K562 (cell line): Measurements from ENCODE around the gene ROBO2. TPM values are rescaled to one million over a fixed set of nuclear protein-coding genes. Genes with fewer than 3 reads are reported as not detected.

Experiments used
- E2F3 ChIP-seq: fragments of 250-450 bp; sonication (Bioruptor Pico); IDR thresholded peaks from 2 replicates; pipeline ENCODE4 v1.4.0; 2020; ENCODE audit warnings: mild to moderate bottlenecking
- GABPB2 ChIP-seq: fragments of 250-450 bp; sonication (Bioruptor Pico); conservative IDR thresholded peaks from 2 replicates; pipeline ENCODE4 v1.5.1; 2021; ENCODE audit warnings: mild to moderate bottlenecking
- HOXB6 ChIP-seq: fragments of 250-450 bp; sonication (Bioruptor Pico); IDR thresholded peaks from 2 replicates; pipeline ENCODE4 v1.5.1; 2022; ENCODE audit warnings: mild to moderate bottlenecking, borderline replicate concordance
- NELFE ChIP-seq: IDR thresholded peaks from 2 replicates; pipeline ENCODE4 v1.6.1; 2011; ENCODE audit warnings: mild to moderate bottlenecking; ENCODE audit not compliant: insufficient read depth, insufficient read length
- SNRNP70 ChIP-seq: fragments of 200-400 bp; formaldehyde crosslinking; optimal IDR thresholded peaks from 2 replicates; pipeline ENCODE3; 2017; ENCODE audit warnings: low read depth, low read length
- TRIM25 ChIP-seq: fragments of 450-650 bp; IDR thresholded peaks from 2 replicates; pipeline ENCODE4 v1.7.0; 2016; ENCODE audit warnings: borderline replicate concordance
- polyA plus RNA-seq, 8 experiments: library from polyadenylated mRNA; depleted of rRNA in 4 of 8; stranded (reverse) in 5 of 8; unstranded in 3 of 8; fragments of >200 nt; fragmentation: Nextera tagmentation in 2 of 8; fragmentation: Illumina TruSeq in 1 of 8; extraction: Ambion mirVana in 2 of 8; extraction: Trizol in 1 of 8; gene quantifications; 2 replicates each; pipeline versions ENCODE4 v1.2.1 to v1.2.3, GENCODE V29; 2011 to 2014; ENCODE audit warnings: inconsistent platforms in 1 of 8, missing spikeins in 1 of 8
- total RNA-seq, 7 experiments: library from RNA; depleted of rRNA in 6 of 7; stranded (reverse); fragments of >200 nt in 6 of 7; fragmentation: Illumina TruSeq in 2 of 7; extraction: Trizol in 2 of 7; gene quantifications; 2 replicates each; pipeline versions ENCODE4 v1.2.1 to v1.2.3, GENCODE V29; 2011 to 2021; ENCODE audit warnings: low replicate concordance in 1 of 7
- TF ChIP-seq, protein P1 (sequence below): fragments of 250-450 bp; sonication (Bioruptor Pico); IDR thresholded peaks from 2 replicates; pipeline ENCODE4 v1.4.0; 2020; ENCODE audit warnings: mild to moderate bottlenecking, moderate library complexity, borderline replicate concordance
- TF ChIP-seq, protein P2 (sequence below): fragments of 250-450 bp; sonication (Bioruptor Pico); IDR thresholded peaks from 2 replicates; pipeline ENCODE4 v1.5.0; 2021; ENCODE audit warnings: mild to moderate bottlenecking, borderline replicate concordance

ROBO2 gene
- total and polyA plus RNA-seq, 9 of the 15 experiments (the other 6 are each of a cell fraction or from before 2014, with no cell fraction given): 0.84 to 3.0 (median 1.7) TPM

DNA sequence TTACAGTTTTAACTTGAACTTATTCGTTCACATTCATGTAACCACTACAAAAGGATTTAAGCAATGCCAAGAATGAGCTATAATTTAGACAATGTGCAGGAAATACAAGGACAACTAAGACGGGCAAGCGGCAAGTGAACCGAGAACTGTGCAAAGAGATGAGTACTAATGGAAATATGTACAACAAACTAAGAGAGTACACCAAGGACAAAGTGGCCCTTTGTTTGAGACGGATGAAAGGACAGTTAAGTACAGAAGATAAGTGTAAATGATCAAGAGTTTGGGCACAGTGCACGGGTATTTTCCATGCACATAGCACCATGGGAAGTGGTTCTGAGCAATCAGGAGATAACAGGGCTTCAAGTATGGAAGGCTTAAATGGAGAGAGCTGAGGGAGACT lies 281.7 kb downstream of the ROBO2 start (continued):
- TF ChIP-seq, protein P1, sequence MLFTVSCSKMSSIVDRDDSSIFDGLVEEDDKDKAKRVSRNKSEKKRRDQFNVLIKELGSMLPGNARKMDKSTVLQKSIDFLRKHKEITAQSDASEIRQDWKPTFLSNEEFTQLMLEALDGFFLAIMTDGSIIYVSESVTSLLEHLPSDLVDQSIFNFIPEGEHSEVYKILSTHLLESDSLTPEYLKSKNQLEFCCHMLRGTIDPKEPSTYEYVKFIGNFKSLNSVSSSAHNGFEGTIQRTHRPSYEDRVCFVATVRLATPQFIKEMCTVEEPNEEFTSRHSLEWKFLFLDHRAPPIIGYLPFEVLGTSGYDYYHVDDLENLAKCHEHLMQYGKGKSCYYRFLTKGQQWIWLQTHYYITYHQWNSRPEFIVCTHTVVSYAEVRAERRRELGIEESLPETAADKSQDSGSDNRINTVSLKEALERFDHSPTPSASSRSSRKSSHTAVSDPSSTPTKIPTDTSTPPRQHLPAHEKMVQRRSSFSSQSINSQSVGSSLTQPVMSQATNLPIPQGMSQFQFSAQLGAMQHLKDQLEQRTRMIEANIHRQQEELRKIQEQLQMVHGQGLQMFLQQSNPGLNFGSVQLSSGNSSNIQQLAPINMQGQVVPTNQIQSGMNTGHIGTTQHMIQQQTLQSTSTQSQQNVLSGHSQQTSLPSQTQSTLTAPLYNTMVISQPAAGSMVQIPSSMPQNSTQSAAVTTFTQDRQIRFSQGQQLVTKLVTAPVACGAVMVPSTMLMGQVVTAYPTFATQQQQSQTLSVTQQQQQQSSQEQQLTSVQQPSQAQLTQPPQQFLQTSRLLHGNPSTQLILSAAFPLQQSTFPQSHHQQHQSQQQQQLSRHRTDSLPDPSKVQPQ: no peak
- no peak for TF ChIP-seq NELFE
- TF ChIP-seq SNRNP70: no peak
- no peak for TF ChIP-seq TRIM25
- no peak for TF ChIP-seq E2F3 (CRISPR knock-in tag)
- TF ChIP-seq, protein P2, sequence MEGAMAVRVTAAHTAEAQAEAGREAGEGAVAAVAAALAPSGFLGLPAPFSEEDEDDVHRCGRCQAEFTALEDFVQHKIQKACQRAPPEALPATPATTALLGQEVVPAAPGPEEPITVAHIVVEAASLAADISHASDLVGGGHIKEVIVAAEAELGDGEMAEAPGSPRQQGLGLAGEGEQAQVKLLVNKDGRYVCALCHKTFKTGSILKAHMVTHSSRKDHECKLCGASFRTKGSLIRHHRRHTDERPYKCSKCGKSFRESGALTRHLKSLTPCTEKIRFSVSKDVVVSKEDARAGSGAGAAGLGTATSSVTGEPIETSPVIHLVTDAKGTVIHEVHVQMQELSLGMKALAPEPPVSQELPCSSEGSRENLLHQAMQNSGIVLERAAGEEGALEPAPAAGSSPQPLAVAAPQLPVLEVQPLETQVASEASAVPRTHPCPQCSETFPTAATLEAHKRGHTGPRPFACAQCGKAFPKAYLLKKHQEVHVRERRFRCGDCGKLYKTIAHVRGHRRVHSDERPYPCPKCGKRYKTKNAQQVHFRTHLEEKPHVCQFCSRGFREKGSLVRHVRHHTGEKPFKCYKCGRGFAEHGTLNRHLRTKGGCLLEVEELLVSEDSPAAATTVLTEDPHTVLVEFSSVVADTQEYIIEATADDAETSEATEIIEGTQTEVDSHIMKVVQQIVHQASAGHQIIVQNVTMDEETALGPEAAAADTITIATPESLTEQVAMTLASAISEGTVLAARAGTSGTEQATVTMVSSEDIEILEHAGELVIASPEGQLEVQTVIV (CRISPR knock-in tag): no peak
- TF ChIP-seq GABPB2 (CRISPR knock-in tag): no peak
- no peak for TF ChIP-seq HOXB6 (CRISPR knock-in tag)
- TF ChIP-seq, all 486 proteins: peak for 0
